Activated T-cell treated with anti-CD3 and anti-CD28 coated beads, Interleukin-2, amount 50 U/mL, for 4 hours (primary cell): Measurements from ENCODE around the gene TECR. TPM values are rescaled to one million over a fixed set of nuclear protein-coding genes. Genes with fewer than 3 reads are reported as not detected.

Experiments used
- ATAC-seq, 2 donors: fragments of 200-7000 bp; cut with Tn5 transposase; one replicate each; pipeline ENCODE4 v1.10.0; 2021
- DNase-seq: peaks from one replicate; pipeline ENCODE4 v3.0.0-alpha.2; 2020
- H3K27me3 Mint-ChIP-seq: one replicate; pipeline ENCODE4 v1.8.0; 2021; ENCODE audit warnings: low read depth, mixed read lengths
- H3K36me3 Mint-ChIP-seq: one replicate; pipeline ENCODE4 v1.8.0; 2022; ENCODE audit warnings: mixed read lengths; ENCODE audit not compliant: insufficient read depth
- H3K4me1 Mint-ChIP-seq: one replicate; pipeline ENCODE4 v1.8.0; 2021; ENCODE audit warnings: low read depth, mixed read lengths
- H3K4me3 Mint-ChIP-seq: one replicate; pipeline ENCODE4 v1.8.0; 2021; ENCODE audit warnings: mild to moderate bottlenecking, moderate library complexity, mixed read lengths
- H3K9me3 Mint-ChIP-seq: one replicate; pipeline ENCODE4 v1.8.0; 2021; ENCODE audit warnings: mixed read lengths
- total RNA-seq, 3 donors: library from RNA; stranded (reverse); gene quantifications; one replicate each; pipeline ENCODE4 v1.2.1, GENCODE V29; 2021

TECR gene
- total RNA-seq: 10 to 100 TPM; 92.5 to 96.3 (median 94.6) TPM

GRCh38 chr19:14529254-14530004, at the start of gene TECR:
TECR (plus strand) TSS chr19:14529594; CDS start chr19:14529697, 103 bp downstream.
- H3K9me3 Mint-ChIP-seq: no peaks in the 10 kb centered on the region
- H3K36me3 Mint-ChIP-seq: peaks cover 3% of the 10 kb centered on the region
- no peaks in the 10 kb centered on the region for H3K27me3 Mint-ChIP-seq
- peak within 1 kb of the TSS; percentile 93 for H3K4me3 Mint-ChIP-seq
- ATAC-seq (peak; percentile 95 to 97), DNase-seq (peak; percentile 100)
- H3K4me1 Mint-ChIP-seq: peaks cover 48% of the 10 kb centered on the region

- Mint-ChIP-seq H3K4me1 (peaks cover 17% of the 10 kb centered on the region), H3K27me3 (peaks cover 8% of the 10 kb centered on the region), H3K36me3 (no peaks in the 10 kb centered on the region), H3K9me3 (no peaks in the 10 kb centered on the region), H3K4me3 (no peak overlapping the region)
- DNase-seq (peak; percentile 70), ATAC-seq (peak; percentile 70)
These were observed 49.3 kb upstream of the TECR start for GRCh38 chr19:14479975-14480699.

GRCh38 chr19:14480700-14481079, 48.7 kb upstream of the TECR start:
- Mint-ChIP-seq H3K4me1 (peaks cover 14% of the 10 kb centered on the region), H3K36me3 (no peaks in the 10 kb centered on the region), H3K9me3 (no peaks in the 10 kb centered on the region), H3K4me3 (no peak overlapping the region), H3K27me3 (peaks cover 8% of the 10 kb centered on the region)
- DNase-seq (no peak), ATAC-seq (no peak)

GRCh38 chr19:14482172-14482941, 47.0 kb upstream of the TECR start:
- ATAC-seq (no peak), DNase-seq (no peak)

GRCh38 chr19:14487370-14488125, 41.8 kb upstream of the TECR start:
- H3K4me1 Mint-ChIP-seq: peaks cover 2% of the 10 kb centered on the region

More at GRCh38 chr19:14482172-14482941, 47.0 kb upstream of the TECR start:
- no peaks in the 10 kb centered on the region for H3K9me3 Mint-ChIP-seq
- H3K36me3 Mint-ChIP-seq: peaks cover 2% of the 10 kb centered on the region
- H3K4me1 Mint-ChIP-seq: peaks cover 5% of the 10 kb centered on the region
- H3K4me3 Mint-ChIP-seq: no peak overlapping the region
- H3K27me3 Mint-ChIP-seq: no peaks in the 10 kb centered on the region

GRCh38 chr19:14492756-14493337, 36.5 kb upstream of the TECR start:
- Mint-ChIP-seq H3K36me3 (peaks cover 15% of the 10 kb centered on the region), H3K4me3 (no peak overlapping the region), H3K9me3 (no peaks in the 10 kb centered on the region), H3K27me3 (no peaks in the 10 kb centered on the region), H3K4me1 (peaks cover 17% of the 10 kb centered on the region)
- DNase-seq (no peak), ATAC-seq (no peak)

More at GRCh38 chr19:14487370-14488125, 41.8 kb upstream of the TECR start:
- Mint-ChIP-seq H3K36me3 (peaks cover 14% of the 10 kb centered on the region), H3K27me3 (no peaks in the 10 kb centered on the region), H3K9me3 (no peaks in the 10 kb centered on the region), H3K4me3 (no peak overlapping the region)
- no peak for ATAC-seq
- DNase-seq: no peak

GRCh38 chr19:14494411-14494810, 35.0 kb upstream of the TECR start:
- ATAC-seq (no peak), DNase-seq (no peak)
- Mint-ChIP-seq H3K4me3 (peak overlapping the region; percentile 71), H3K4me1 (peaks cover 17% of the 10 kb centered on the region), H3K36me3 (peaks cover 11% of the 10 kb centered on the region), H3K9me3 (no peaks in the 10 kb centered on the region), H3K27me3 (no peaks in the 10 kb centered on the region)

GRCh38 chr19:14494910-14495671, 34.3 kb upstream of the TECR start:
- Mint-ChIP-seq H3K4me3 (peak overlapping the region; percentile 83), H3K27me3 (no peaks in the 10 kb centered on the region), H3K9me3 (no peaks in the 10 kb centered on the region), H3K36me3 (peaks cover 7% of the 10 kb centered on the region), H3K4me1 (peaks cover 17% of the 10 kb centered on the region)
- no peak for DNase-seq
- ATAC-seq: no peak

GRCh38 chr19:14495672-14496028, 33.7 kb upstream of the TECR start:
- H3K4me3 Mint-ChIP-seq: peak overlapping the region; percentile 83
- H3K36me3 Mint-ChIP-seq: peaks cover 7% of the 10 kb centered on the region
- no peak for DNase-seq
- H3K4me1 Mint-ChIP-seq: peaks cover 17% of the 10 kb centered on the region
- no peak for ATAC-seq
- no peaks in the 10 kb centered on the region for H3K27me3 Mint-ChIP-seq
- no peaks in the 10 kb centered on the region for H3K9me3 Mint-ChIP-seq

GRCh38 chr19:14496029-14496833, 33.2 kb upstream of the TECR start, which contains the start of gene GIPC1:
GIPC1 (minus strand) TSS chr19:14496127; CDS start chr19:14482976, 13,151 bp downstream.
- Mint-ChIP-seq H3K9me3 (no peaks in the 10 kb centered on the region), H3K4me1 (peaks cover 17% of the 10 kb centered on the region), H3K36me3 (peaks cover 7% of the 10 kb centered on the region), H3K4me3 (peak within 1 kb of the TSS; percentile 83), H3K27me3 (no peaks in the 10 kb centered on the region)
- peak; percentile 74 for DNase-seq
- ATAC-seq: peak; percentile 96 to 98

GRCh38 chr19:14496834-14497227, 32.6 kb upstream of the TECR start:
- Mint-ChIP-seq H3K4me3 (peak overlapping the region; percentile 80), H3K36me3 (peaks cover 3% of the 10 kb centered on the region), H3K4me1 (peaks cover 17% of the 10 kb centered on the region), H3K9me3 (no peaks in the 10 kb centered on the region), H3K27me3 (no peaks in the 10 kb centered on the region)
- DNase-seq (no peak), ATAC-seq (no peak)

GRCh38 chr19:14497228-14497921, 32.0 kb upstream of the TECR start:
- peak overlapping the region; percentile 80 for H3K4me3 Mint-ChIP-seq

More at GRCh38 chr19:14497228-14497921, 32.0 kb upstream of the TECR start:
- Mint-ChIP-seq H3K36me3 (peaks cover 3% of the 10 kb centered on the region), H3K9me3 (no peaks in the 10 kb centered on the region), H3K27me3 (no peaks in the 10 kb centered on the region), H3K4me1 (peaks cover 17% of the 10 kb centered on the region)
- no peak for DNase-seq
- ATAC-seq: no peak
